Activated CD4-positive, CD25-positive, alpha-beta regulatory T cell treated with anti-CD3 and anti-CD28 coated beads, Interleukin-2, amount 50 U/mL, for 16 hours (primary cell): ENCODE measurements around the gene ZNF582.
A peak's percentile ranks its signal among the peaks of the same experiment; 100 is the strongest.

Experiments used
- DNase-seq: peaks from one replicate; pipeline ENCODE4 v3.0.0-alpha.2; 2020; ENCODE audit warnings: low read depth, low spot score

ZNF582 gene

DNA sequence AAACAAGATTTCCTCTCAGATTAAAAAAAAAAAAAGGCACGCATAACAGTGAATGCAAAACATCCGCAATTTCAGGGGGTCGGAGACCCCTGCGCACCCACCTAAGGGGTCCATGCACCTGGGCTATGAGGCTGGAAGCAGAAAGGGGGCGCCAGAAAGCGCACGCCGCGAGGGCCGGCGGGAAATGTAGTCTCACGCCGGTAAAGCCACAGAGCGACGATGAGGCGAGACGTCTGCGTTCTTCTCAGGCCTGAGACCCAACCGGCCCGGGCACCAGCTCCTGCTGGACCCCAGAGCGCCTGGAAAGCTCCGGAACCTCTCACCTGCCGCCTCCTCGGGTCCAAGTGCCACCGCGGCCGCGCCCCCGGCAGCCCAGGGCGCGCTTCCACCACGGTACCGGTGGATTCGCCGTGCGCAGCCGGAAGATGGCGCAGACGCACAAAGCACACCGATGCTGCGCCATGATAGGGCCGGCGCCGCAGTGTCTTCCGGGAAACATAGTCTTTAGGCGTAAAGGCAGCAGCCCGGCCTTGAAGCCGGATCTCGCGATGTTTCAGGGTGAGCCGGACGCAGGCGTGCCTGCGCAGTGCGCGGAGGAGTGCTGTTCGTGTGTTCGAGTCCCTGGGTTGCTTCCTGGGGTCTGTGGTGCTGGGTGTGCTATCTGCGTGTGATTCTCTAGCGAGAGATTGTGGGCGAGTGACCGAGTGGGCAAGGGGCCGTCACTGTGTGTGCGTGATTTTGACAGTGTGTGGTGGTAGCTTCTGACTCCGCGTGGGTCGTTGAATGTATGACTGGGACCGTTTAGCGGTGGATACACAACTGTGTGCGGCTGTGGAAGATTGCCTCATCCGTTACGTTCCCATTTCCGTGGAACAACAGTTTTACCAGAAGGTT, at the start of gene ZNF582:
TSS of gene ZNF582 (minus strand) at position 416 of the 894 bp plus-strand sequence. CDS start 1,782 bp downstream, outside the sequence.
- DNase-seq = peak; percentile 80

DNA sequence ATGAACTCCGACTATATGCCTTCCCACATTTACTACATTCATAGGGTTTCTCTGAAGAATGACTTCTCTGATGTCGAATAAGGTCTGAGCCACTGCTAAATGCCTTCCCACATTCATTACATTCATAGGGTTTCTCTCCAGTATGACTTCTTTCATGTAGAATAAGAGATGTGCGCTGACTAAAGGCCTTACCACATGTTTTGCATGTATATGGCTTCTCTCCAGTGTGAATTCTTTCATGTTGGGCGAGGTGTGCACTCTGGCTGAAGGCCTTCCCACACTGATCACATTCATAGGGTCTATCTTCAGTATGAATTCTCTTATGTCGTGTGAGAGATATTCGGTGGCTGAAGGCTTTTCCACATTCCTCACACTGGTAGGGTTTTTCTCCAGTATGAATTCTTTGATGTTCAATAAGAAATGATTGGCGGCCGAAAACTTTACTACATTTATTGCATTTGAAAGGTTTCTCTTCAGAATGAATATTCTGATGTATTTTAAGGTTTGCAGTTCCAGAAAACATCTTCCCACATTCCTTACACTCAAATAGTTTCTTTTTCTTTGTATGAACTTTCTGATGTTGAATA, 48.0 kb upstream of the ZNF582 start:
- DNase-seq = no peak

DNA sequence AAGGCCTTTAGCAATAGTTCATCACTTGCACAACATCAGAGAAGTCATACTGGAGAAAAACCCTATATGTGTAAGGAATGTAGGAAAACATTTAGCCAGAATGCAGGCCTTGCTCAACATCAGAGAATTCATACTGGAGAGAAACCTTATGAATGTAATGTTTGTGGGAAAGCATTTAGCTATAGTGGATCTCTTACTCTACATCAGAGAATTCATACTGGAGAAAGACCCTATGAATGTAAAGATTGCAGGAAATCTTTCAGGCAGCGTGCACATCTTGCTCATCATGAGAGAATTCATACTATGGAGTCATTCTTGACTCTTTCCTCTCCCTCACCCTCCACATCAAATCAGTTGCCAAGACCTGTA, 30.6 kb upstream of the ZNF582 start:
- DNase-seq = no peak

DNA sequence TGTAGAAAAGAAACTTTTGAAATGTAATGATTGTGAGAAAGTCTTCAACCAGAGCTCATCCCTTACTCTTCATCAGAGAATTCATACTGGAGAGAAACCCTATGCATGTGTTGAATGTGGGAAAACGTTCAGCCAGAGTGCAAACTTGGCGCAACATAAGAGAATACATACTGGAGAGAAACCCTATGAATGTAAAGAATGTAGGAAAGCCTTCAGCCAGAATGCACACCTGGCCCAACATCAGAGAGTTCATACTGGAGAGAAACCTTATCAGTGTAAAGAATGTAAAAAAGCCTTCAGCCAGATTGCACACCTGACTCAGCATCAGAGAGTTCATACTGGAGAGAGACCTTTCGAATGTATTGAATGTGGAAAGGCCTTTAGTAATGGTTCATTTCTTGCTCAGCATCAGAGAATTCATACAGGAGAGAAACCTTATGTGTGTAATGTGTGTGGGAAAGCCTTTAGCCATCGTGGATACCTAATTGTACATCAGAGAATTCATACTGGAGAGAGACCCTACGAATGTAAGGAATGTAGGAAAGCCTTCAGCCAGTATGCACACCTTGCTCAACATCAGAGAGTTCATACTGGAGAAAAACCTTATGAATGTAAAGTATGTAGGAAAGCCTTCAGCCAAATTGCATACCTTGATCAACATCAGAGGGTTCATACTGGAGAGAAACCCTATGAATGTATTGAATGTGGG, 30.1 kb upstream of the ZNF582 start:
- no peak for DNase-seq

DNA sequence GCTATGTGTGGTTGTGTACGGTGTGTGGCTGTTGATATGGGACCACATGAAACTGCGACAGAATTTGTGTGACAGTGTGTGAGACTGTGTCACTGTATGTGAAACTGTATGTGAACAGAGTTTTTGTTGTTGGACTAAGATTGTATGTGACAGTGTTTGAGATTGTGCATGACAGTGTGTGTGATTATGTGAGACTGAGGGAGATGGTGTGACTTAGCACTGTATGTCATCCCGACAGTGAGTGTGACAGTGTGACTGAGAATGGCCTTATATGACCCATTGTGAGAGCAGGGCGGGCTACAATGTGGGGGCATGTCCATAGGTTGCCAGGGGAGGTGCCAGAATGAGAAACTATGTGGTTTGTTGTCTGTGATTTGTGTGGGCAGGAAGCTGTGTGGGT, 11.7 kb upstream of the ZNF582 start:
- no peak for DNase-seq

DNA sequence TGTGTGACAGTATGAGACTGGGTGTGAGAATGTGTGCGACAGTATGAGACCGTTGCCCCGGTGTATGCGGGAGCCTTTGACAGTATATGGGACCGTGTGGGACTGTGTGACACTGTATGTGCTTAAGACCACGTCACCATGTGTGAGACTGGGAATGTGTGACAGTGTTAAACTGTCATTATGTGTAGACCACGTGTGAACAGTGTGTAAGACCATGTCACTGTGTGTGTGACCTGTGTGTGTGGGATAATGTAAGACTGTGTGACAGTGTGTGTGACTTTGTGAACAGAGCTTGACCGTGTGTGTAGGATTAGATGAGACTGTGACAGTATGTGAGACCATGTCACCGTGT, 11.3 kb upstream of the ZNF582 start:
- DNase-seq = no peak

DNA sequence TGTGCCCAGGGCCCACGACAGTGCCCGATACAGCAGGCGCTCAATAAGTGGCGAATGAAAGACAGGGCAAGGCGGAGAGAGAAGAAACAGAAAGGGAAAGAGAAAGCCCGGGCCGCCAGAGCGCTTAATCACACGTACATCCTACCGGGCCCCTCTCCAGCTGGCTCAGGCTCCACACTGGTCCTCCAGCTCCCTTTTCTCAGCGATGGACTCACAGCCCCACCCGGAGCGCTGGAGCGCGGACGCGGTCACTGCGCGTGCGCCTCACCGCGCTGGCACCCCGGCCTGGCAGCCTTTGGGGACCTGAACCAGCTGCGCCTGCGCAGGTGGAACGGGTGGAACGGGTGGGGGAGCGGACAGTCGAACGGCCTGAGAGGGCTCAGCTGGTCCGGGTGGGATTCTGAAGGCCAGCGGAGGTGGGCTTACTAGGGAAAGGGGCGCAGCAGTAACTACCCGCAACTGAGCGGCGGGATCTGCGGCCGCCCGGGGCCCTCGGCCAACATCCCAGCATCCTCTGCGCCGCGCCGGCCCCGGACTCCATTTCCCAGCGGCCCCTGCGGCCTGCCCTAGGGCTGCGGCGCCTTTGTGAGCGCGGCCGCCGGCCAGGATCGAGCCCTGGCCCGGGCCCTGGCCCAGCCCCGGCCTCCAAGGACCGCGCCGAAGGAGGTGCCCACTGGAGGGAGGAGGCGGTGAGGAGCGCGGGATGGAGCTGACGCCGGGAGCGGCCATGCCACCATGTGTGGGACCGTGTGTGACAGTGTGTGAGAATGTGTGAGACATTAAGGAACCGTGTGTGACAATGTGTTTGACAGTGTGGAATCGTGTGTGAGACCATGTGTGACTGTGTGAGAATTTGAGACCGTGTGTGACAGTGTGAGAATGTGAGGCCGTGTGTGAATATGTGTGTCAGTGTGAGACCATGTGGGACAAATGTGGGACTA, 10.7 kb upstream of the ZNF582 start, which contains the start of gene ZNF583:
TSS of gene ZNF583 (plus strand) at position 569 of the 941 bp plus-strand sequence. CDS start 2,783 bp downstream, outside the sequence.
- DNase-seq = peak; percentile 84

DNA sequence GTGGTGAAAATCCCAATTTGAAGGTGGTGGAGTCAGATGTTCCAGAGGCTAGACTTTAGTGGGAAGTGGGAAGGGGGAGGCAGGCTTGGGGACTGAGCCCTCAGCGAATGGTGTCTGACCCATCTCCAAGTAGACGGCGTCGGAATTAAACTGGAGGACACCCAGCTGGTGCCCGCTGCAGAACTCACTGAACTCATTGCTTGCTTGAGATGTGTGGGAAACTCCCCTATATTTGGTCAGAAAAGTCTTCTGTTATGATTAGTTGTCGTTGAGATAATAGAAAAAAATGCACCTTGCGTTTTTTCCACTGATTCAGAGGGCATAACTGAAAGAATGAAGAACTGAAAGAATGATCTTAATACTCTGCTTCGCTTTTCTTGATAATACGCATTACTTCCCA, 9.9 kb upstream of the ZNF582 start:
- DNase-seq = no peak

DNA sequence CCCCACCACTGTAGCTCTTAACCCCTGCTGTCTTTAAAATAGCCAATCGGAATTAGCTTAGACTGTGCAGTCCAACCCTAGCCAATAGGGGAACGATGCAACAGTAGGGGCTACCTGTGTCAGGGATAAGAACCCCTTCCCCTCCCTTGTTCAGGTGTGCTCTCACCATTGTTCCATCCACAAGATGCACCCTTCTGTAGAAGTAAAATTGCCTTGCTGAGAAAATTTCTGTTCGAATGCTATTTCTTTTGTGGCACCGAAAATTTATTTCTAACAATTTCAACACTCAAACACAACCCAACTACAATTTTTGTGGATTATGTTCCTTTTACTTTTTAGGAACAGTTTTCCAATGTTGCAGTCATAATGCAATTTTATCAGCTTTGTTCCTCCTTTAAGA, 7.2 kb upstream of the ZNF582 start:
- no peak for DNase-seq

DNA sequence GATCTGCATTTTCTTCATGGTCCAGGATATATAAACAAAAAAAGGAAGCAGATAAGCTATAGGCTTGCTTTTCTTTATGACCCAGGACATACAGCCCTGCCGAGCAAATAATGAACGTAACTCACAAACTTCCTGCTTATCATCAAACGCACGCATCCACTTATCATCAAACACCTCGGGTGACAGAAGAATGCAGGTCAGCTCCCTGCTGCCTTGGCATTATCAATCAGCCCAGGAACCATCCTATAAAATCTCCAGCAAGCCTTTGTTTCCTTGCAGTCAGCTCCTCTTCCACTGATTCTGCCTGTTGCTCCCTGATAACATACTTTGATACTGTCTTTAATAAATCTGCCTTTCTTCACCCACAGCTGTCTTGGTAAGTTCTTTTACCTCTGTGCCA, 5.5 kb upstream of the ZNF582 start:
- DNase-seq = no peak

DNA sequence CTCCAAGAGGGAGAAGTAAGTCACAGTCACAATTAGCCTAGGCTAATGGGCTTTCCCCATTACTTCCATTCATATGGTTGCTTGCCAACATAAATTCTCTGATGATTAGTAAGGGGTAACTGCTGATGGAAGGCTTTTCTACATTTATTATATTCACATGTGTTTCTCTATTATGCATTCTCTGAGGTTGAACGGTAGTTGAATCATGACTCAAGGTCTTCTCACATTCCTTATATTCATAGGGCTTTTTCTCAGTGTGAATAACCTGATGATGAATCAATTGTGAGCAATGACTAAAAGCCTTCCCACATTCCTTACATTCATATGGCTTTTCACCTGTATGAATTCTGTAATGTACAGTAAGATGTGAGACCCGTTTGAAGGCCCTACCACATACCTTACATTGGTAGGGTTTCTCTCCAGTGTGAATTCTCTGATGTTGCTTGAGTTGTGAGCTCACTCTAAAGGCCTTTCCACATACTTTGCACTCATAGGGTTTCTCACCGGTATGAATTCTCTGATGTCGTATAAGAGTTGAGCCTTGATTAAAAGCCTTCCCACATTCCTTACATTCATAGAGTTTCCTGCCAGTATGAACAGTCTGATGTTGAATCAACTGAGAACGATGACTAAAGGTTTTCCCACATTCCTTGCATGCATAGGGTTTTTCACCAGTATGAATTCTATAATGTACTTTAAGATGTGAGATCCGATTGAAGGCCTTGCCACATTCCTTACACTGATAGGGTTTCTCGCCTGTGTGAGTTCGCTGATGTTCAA, 9.3 kb downstream of the ZNF582 start:
- DNase-seq = no peak

DNA sequence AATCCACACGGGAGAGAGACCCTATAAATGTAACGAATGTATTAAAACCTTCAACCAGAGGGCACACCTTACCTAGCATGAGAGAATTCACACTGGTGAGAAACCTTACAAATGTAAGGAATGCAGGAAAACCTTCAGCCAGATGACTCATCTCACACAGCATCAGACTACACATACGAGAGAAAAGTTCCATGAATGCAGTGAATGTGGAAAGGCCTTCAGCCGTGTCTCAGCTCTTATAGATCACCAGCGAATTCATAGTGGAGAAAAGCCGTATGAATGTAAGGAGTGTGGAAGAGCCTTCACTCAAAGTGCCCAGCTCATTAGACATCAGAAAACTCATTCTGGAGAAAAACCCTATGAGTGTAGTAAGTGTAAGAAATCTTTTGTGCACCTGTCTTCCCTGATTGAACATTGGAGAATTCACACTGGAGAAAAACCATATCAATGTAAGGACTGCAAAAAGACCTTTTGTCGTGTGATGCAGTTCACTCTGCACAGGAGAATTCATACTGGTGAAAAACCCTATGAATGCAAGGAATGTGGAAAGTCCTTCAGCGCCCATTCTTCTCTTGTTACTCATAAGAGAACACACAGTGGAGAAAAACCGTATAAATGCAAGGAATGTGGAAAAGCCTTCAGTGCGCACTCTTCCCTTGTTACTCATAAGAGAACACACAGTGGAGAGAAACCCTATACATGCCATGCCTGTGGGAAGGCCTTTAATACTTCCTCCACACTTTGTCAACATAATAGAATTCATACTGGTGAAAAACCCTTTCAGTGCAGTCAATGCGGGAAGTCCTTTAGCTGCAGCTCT, 16.0 kb downstream of the ZNF582 start:
- DNase-seq = no peak

DNA sequence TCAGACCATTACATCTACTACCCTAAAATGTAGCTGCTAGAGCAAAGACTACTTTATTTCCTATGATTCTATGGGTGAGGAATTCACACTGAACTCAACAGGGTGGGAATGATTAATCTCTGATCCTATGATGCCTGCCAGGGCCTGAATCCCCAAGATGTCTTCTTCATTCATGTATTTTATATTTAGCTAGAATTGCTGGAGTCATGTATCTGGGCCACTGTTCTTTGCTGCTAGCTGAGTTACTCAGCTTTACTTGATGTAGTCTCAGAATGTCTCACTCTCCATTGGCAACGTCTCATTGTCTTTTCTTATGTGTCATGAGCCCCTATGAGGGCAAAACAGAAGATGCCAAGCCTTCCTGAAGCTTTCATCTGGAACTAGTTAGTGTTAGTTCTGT, 21.1 kb downstream of the ZNF582 start:
- no peak for DNase-seq

DNA sequence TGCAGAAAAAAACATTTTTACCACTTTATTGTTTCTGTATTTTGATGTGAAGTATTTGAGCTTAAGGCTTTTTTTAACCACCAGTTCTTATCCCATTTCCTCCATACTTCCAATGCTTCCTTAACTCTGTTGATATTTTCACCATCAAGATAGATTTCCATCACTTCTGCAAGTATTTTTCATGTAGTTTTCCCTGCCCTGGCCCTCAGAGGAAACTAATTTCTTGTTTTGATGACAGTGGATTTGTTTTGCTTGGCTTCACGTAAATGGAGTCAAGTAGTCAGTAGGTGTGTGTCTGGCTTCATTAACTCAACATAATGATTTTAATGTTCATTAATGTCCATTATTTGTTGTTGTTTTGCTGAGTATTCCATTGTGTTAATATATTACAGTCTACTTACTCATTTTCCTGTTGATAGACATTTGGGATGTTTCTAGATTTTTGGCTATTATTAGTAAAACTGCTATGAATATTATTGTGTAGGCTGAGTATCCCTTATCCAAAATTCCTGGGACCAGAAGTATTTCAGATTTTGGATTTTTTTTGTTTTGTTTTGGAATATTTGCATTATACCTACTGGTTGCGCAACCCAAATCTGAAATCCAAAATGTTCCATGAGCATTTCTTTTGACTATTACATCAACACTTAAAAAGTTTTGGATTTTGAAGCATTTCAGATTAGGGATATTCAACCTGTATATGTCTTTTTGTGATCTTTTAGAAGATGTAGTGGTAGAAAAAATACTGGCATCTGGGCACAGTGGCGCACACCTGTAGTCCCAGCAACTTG, 23.3 kb downstream of the ZNF582 start:
- DNase-seq = no peak

DNA sequence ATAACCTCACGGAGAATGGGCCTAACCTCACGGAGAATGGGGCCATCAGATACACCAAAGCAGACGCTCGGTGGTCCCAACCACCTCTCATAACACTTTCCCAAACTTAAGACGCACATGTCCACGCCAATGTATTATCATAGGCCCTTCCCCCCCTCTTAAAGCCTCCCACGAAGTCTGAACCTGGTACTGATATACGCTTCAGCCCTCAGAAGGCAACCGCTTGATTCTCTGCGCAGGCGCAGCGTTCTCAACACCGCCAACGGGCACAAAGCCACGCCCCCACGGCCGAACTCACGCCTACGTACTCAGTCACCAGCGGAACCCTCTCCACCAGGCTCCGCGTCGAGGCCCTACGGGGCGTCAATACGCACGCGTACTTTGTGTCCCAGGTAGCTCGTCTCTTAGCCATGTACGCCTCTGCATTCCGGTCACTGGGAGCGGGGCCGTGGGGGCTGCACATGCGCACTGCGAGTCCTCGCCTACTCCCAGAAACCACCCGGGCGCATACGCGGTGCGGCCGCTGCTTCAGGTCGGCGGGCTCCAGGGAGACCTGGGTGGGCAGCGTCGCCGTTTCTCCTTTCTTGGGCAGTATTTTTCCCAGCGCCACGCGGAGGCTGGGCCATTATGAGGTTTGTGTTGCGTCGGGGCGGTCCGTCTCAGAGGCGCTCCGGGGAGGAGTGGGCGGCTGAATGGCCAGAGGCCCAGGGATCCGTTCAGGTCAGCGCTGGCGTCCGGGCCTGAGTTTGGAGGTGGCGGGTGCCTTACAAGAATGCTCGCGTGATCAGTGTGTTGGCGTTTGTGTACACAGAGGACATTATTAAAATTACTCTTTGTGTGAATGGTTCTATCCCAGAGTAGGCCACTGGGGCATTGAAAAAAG, 25.3 kb downstream of the ZNF582 start:
- DNase-seq = peak; percentile 40

DNA sequence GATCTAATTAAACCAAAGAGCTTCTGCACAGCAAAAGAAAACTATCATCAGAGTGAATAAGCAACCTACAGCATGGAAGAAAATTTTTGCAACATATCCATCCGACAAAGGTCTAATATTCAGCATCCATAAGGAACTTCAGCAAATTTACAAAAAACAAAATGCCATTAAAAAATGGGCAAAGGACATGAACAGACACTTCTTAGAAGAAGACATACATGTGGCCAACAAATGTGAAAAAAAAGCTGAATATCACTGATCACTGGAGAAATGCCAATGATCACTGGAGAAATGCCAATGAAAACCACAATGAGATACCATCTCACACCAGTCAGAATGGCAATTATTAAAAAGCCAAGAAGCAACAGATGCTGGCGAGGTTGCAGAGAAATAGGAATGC, 32.5 kb downstream of the ZNF582 start:
- DNase-seq = no peak

DNA sequence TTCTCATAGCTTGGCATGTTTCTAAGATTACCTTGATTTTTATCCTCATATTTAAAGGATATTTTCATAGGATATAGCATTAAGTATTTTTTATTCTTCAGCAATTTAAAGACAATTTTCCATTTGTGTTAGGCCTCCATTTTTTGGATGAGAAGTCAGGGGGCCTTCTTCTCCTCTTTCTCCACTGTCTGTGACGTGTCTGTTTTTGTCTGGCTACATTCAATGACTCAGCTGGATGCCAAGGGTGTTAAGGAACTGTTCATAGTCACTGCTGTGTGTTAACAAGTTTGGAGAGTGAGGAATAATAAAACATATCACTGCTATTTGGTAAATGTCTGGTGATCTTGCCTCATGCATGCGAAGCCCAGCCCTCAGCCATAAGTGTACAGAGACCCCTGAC, 36.4 kb downstream of the ZNF582 start:
- DNase-seq = no peak

DNA sequence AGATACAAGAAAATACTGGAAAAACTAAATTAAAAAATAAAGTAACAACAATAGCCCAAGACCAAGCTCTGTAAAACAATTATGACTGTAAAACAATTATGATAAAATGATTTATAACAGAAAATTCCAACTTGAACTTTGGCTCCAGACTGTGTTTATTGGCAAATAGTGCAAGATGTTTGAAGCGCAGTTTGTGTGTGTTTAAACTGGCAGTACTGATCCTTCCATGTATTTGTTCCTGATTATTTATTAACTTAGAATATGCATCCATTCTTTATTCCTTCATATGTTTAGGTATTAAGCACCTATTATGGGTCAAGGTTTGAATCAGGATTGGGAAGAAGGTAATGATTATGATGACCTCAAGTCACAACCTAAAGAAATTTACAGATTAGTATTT, 37.8 kb downstream of the ZNF582 start:
- no peak for DNase-seq
